Fibroblast of skin of right biceps (primary cell): ENCODE data around the gene SEL1L2.
"Not testable (repeated sequence)": the region's sequence is repeated elsewhere in the genome, so short reads cannot be mapped to it uniquely, and the experiment has no call there.

Experiments
- DNase-seq: peaks from one replicate; pipeline ENCODE4 v3.0.0-alpha.2; 2013

The SEL1L2 gene, protein sequence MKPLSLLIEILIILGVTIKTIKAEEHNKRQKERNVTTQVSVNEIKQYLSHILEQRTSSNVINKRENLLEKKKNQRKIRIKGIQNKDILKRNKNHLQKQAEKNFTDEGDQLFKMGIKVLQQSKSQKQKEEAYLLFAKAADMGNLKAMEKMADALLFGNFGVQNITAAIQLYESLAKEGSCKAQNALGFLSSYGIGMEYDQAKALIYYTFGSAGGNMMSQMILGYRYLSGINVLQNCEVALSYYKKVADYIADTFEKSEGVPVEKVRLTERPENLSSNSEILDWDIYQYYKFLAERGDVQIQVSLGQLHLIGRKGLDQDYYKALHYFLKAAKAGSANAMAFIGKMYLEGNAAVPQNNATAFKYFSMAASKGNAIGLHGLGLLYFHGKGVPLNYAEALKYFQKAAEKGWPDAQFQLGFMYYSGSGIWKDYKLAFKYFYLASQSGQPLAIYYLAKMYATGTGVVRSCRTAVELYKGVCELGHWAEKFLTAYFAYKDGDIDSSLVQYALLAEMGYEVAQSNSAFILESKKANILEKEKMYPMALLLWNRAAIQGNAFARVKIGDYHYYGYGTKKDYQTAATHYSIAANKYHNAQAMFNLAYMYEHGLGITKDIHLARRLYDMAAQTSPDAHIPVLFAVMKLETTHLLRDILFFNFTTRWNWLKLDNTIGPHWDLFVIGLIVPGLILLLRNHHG

DNA sequence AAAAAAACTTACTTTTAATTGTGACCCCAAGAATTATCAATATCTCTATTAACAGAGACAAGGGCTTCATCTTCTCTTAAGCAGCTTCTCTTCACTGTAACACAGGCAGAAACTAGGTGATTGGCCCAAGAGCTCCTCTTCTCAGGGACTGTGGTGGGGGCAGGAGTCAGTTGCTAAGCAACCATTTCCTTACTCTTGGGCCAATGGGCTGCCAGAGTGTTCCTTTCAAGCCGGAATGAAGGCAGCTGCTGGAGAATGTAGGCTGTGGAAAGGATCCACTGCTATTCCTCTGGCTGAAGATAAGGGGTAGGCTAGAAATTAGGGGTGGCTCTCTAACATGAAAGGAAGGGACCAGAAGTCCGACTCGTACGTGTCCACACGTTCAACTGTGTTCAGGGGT is at the start of gene SEL1L2:
Gene SEL1L2, minus strand, starts transcription at position 150 of the 400 bp plus-strand sequence. Its CDS starts 80 bp downstream, at position 70.
- DNase-seq: no peak

- no peak for DNase-seq
Observed at GRCh38 chr20:14036567-14036966, 46.2 kb upstream of the SEL1L2 start.

- no peak for DNase-seq
Observed at GRCh38 chr20:14033310-14033709, 42.9 kb upstream of the SEL1L2 start.

DNA sequence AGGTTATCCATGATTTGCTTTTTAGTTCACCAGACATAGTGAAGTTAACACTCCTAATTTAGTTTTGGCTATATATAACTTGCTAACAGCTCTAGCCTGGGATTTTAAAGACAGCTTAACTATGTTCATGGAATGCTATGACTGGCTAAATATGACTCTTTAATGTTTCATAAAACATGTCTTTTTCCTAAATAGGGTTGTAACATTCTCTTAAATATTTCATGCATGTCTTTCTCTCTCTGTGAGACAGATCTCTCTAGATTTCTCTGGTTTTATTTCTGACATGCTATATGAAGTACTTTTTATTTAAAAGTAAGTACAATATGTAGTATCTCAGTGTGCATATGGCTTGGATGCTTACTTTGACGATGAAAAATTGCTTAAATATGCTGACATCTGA is 40.6 kb upstream of the SEL1L2 start:
- DNase-seq: peak; percentile 2

DNA sequence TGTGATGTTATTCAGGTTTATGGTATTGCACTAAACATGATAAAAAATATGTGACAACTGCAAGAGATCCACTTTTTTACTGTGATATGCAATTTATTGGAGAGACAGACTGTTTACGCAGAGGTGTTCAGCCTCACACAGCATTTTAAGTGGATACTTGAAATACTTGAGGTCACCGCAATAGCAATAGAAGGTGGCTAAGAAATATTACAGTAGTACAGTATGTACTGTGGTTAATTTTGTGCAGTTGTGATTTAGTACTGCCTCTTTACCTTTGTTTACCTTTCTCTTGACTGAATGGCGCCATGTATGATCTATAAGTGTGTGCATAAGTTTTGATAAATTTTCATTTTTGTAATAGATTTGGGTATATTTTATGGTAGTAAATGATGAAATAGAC is 22.3 kb upstream of the SEL1L2 start:
- DNase-seq: no peak

GRCh38 chr20:14009208-14009607 is 18.8 kb upstream of the SEL1L2 start:
- no peak for DNase-seq

DNA sequence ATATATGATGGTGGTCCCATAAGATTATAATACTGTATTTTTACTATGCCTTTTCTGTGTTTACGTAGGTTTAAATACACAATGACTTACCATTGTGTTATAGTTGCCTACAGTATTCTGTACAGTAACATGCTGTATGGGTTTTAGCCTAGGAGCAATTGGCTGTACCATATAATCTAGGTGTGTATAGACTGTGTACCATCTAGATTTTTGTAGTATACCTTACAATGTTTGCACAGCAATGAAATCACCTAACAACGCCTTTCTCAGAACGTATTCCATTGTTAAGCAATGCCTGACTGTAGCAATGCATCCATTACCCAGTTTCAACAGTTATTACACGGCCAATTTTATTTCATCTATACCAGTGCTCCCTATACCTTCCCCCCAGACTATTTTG is 15.6 kb upstream of the SEL1L2 start:
- no peak for DNase-seq

- DNase-seq: no peak
Observed at GRCh38 chr20:14000917-14001316, 10.5 kb upstream of the SEL1L2 start.

DNA sequence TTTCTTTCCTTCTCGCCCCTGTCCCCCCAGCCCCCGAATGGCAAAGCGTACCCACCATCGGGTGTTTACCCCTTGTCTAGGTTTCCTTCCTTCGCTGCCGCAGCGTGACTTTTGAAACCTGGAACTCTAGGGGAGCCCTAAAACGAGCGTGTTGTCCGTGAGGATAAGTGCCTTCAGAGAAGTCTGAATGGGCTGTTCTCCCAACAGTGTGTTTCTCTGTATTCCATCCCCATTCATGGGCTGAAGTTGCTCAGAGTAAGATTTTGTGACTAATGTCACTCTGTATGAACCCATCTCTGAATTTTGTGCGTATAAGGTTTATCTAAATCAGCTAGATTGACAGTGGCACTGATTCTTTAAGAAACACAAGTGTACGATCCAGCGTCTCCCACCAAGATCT is 5.9 kb upstream of the SEL1L2 start:
- no peak for DNase-seq

DNA sequence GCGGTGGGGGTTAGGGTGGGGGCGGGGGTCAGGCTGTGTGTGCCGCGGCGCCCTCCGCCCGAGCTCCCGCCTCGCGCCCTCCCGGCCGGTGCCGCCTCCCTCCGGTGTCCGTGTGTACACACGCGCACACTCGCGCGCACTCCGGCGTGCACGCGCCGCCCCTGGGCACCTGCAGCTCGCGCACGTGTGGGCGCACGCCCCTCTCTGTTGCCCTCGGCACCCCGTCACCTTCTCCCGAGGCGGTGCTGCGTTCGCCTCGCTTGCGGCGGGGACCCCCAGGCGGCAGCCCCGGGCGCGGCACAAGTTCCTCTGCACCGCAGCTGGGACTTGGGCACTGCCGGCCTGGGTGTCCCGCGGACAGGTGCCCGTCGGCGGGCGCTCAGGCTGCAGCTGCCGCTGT is 5.4 kb upstream of the SEL1L2 start:
- peak; percentile 15 for DNase-seq

GRCh38 chr20:13995086-13995665 is 4.8 kb upstream of the SEL1L2 start, which contains the start of gene MACROD2:
Gene MACROD2, plus strand, starts transcription at chr20:13995516.
- peak; percentile 94 for DNase-seq

DNA sequence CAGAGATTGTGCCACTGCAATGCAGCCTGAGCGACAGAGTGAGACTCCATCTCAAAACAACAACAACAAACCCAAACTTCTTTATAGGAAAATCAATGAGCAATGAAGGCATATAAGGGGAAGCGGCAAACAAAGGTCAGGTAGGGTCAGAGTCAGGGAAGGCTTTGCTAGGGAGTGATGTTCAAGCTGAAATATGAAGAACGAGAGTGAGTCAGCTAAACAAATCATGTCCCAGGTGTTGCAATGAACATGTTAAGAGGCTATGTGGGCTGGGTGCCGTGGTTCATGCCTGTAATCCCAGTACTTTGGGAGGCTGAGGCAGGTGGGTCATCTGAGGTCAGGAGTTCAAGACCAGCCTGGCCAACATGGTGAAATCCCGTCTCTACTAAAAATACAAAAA is 1.5 kb upstream of the SEL1L2 start:
- not testable (repeated sequence) for DNase-seq

- DNase-seq: no peak
Observed at GRCh38 chr20:13991311-13991710, 897 bp upstream of the SEL1L2 start.

- no peak for DNase-seq
Observed at GRCh38 chr20:13984211-13984610, 6.2 kb downstream of the SEL1L2 start.

DNA sequence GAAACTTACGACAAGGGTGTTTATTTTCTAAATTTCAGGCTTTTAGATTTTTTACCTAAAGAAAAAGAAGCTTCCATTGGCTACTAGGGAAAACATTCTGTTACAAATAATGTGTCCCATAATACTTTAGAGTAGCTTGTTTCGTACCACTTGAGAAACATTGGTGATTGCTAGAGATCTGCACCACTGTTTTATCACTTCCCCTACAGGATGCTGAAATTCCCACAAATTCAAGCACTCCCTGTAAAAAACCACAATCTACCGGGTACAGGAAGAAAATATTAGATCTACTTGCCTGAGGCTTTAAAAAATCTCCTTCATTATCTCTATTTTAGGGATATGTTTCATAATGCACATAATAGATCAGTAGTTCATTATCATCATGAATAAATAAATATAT is 29.9 kb downstream of the SEL1L2 start:
- no peak for DNase-seq

DNA sequence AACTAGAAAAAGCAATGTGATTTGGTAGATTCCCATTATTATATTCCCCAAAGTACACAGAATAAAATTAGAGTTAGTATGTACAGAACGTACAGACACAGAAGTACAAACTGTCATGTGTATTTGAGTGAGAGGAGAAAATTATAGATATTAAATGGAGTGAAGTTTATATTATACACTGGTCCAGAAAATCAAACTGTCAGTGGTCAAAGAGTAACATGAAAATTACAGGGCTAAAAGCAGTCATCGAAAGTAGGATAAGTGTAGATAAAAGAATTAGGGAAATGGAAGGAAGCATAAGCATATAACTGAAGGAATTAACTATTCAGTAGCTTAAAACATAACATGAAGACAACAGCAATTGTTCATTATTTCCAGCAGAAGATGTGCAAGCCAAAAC is 30.3 kb downstream of the SEL1L2 start:
- no peak for DNase-seq

DNA sequence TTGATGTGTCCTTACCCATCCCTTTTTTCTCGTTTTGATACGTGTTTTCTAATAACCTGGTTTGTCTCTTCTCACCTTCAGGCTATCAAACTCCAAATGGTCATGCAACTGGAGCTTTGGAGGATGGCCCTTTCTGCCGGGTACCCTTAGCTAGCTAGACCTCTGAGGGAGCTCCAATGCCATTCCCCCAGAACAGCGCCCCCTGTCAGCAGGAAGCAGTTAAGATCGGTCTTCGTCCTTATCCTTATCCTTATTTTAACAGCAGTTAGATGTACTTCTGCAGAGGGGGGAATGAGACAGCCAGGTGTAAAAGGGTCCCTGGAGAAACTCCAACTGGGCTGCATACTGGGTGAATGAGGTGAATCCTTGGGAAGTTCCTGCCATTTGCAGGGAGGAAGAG is 37.2 kb downstream of the SEL1L2 start:
- DNase-seq: no peak

- no peak for DNase-seq
Observed at GRCh38 chr20:13947719-13948118, 42.7 kb downstream of the SEL1L2 start.

DNA sequence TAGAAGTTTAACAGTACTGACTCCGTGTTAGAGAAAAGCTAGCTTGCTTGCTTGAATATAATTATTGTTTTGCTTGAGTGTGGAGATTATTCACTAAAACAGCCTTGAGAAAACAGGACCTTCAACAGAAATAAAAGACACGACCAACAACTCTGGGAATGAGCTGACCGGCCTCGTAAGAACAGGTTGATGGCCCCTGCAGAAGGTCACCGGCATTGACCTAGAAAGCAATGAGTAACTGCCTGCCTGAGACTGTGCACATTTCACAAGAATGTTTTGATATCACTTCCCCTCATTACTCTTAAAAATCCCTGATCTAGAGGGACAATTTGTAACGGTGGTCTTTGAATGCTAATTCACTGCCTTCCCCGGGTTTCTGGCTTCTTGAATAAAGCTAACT is 49.4 kb downstream of the SEL1L2 start:
- no peak for DNase-seq

GRCh38 chr20:13936781-13937576 is 53.4 kb downstream of the SEL1L2 start:
- DNase-seq: no peak

DNA sequence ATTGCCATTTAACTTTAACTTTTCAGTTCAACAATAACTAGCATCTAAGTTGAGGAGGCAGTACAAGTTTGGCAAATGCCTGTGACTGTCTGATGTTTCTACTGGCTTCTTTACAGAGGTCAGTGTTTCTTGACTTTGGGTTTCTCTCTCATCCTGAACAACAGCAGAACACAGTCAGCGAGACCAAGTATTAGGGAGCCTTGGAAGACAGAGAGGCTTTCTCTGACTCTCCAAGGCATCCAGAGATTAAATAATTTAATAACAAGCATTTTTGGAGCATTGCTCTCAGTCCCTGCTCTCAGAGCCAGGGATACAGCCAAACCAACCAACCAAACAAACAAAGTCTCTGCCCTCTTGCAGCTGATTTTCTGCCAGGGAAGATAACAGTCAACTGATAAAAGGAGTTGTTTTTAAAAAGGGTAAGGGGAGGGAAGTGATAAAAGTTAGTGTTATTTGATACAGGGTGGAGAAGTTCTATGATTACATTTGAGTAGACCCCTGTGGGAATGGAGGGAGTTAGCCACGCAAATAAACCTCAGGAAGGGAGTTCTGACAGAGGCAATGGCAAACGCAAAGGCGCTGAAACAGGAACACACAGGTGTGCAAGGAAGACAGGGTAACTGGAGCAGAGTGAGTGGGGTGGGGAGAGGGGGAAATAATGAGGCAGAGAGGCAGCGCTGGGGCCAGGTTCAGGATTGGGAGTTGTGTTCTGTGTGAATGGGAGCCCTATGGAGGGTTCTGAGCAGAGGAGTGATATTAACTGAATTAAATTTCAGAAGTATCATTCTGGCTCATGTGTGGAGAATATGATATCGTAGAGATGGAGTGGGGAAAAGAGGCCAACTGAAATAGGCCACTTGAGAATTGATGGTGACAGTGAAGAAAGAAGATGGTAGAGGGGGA is 55.2 kb downstream of the SEL1L2 start:
- DNase-seq: no peak

- DNase-seq: peak; percentile 10
Observed at GRCh38 chr20:13930281-13930680, 60.1 kb downstream of the SEL1L2 start.
